GM11168 (cell line): ENCODE data around the gene OPTC.
"Not testable (repeated sequence)": the region's sequence is repeated elsewhere in the genome, so short reads cannot be mapped to it uniquely, and the experiment has no call there.

ENCODE experiments used
- in situ Hi-C: fragments of 300-500 bp; cut with MboI; formaldehyde crosslinking; loops from one replicate; pipeline ENCODE4 v1.12.0; 2022; ENCODE audit warnings: low sequenced_read_pairs; ENCODE audit not compliant: unreplicated experiment

OPTC gene

GRCh38 chr1:203511930-203512329 is 18.0 kb downstream of the OPTC start:
- in situ Hi-C loops, result no loop called here

GRCh38 chr1:203512517-203512847 is 18.5 kb downstream of the OPTC start:
- in situ Hi-C loops, result no loop called here

- in situ Hi-C loops, result no loop called here
Observed at GRCh38 chr1:203512848-203513584, 19.1 kb downstream of the OPTC start.

- in situ Hi-C loops, result no loop called here
Observed at GRCh38 chr1:203513585-203514031, 19.7 kb downstream of the OPTC start.

GRCh38 chr1:203516184-203516583 is 22.2 kb downstream of the OPTC start:
- in situ Hi-C loops, result no loop called here

- in situ Hi-C loops, result no loop called here
Observed at GRCh38 chr1:203516906-203517305, 23.0 kb downstream of the OPTC start.

GRCh38 chr1:203517426-203518110 is 23.6 kb downstream of the OPTC start:
- in situ Hi-C loops, result no loop called here

DNA sequence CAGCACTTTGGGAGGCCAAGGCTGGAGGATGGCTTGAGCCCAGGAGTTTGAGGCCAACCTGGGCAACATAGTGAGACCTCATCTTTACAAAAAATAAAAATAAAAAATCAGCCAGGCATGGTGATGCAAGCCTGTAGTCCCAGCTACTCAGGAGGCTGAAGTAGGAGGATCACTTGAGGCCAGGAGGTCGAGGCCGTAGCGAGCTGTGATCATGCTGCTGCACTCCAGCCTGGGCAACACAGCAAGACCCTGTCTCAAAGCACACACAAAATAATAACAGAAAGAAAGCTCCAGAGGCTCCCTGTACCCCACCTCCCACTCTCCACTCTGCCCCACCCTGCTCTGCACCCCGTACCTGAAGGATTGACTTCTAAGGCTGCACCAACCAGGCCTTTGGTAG is 24.2 kb downstream of the OPTC start:
- in situ Hi-C loops, result not testable (repeated sequence)

DNA sequence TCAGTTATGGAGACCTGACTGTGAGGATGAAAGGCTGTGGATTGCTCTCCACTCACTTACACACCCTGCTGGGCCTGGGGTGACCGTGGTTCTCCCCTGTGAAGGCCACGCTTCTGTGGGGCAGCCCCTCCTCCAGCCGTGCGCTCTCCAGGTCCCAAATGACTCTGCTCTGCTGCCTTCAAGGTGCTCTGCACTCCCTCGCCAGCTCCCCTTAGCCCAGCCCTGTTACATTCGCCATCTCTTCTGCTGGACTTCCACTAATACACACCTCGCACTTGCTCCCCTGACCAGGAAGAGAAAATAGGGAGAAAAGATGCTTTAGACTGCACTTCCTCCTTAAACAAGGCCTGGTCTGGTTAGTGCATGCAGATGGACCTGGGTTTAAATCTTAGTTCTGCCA is 24.6 kb downstream of the OPTC start:
- in situ Hi-C loops, result no loop called here

DNA sequence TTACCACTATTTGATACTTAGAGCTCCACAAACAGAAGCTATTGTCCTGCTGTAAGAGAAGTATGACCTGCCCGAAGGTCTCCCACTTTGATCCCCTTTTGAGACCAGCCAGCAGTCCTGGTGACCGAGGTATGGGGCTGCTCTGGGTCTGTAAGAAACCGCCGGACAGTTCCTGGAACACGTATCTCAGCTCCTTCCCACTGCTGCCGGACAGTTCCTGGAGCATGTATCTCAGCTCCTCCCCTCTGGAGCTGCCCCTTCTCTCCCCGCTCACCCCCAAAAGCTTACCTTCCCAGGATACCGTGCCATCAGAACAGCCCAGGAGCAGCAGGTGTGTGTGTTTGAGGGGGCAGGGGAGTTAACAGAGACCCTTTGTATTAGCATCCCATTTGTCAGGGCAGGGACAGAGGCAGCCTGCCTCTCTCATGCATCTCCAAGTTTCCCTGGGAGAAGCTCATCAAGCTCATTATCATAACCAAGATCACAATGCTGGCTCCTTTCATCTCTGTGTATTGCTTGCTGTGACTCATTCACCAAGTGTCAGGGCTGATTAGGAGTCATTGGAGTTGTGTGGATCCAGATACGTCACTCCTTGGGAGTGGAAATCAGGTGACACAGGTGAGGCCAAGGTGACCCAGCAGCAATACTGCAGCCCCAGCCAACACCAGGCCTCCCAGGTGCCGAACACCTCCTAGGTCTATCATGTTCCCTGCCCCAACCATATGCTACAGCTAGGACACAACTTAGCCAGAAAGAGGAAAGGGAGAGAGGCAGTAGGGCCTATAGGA is 25.3 kb downstream of the OPTC start:
- in situ Hi-C loops, result no loop called here

GRCh38 chr1:203519896-203520295 is 25.9 kb downstream of the OPTC start:
- in situ Hi-C loops, result no loop called here

- in situ Hi-C loops, result no loop called here
Observed at GRCh38 chr1:203520315-203520714, 26.4 kb downstream of the OPTC start.

- in situ Hi-C loops, result no loop called here
Observed at GRCh38 chr1:203521074-203521794, 27.3 kb downstream of the OPTC start.

- in situ Hi-C loops, result no loop called here
Observed at GRCh38 chr1:203521812-203522211, 27.9 kb downstream of the OPTC start.

DNA sequence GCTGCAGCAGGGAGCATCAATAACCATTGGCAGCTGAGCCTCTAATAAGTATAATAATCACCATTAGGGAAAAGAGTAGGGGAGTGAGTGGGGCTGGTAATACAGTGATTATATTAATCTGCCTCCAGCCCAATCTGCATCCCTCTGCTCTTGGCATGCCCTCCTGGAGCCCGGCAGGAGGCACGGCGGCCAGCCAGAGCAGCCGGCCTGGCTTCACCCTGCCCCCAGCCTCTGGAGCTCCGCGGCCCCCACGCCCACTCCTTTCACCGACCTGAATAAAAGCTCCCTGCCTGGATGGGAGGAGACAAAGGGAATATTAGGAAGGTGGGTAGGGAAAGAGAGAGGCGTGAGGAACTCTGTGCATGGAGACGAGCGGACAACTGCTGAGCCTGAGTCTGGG is 28.3 kb downstream of the OPTC start:
- in situ Hi-C loops, result no loop called here

- in situ Hi-C loops, result no loop called here
Observed at GRCh38 chr1:203523667-203524066, 29.7 kb downstream of the OPTC start.

DNA sequence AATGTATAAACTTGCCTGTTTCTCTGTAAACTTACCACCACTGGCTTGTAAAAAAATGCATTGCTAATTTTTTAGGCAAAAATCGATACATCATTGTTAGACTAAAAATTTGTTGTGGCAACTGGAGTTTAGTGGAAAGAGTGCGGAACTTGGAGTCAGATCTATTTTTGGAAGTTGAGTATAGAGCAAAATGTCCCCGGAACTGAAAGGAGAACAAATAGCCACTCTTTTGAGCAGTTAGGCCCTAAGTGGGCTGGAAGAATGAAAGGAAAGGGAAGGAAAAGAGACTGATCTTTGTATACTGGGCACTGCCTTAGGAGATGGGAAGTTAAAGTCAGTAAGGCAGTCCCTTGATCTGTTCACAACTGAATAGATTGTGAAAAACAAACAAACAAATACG is 30.2 kb downstream of the OPTC start:
- in situ Hi-C loops, result no loop called here

- in situ Hi-C loops, result no loop called here
Observed at GRCh38 chr1:203524824-203525223, 30.9 kb downstream of the OPTC start.

GRCh38 chr1:203525685-203526084 is 31.7 kb downstream of the OPTC start:
- in situ Hi-C loops, result no loop called here

GRCh38 chr1:203526130-203526529 is 32.2 kb downstream of the OPTC start:
- in situ Hi-C loops, result no loop called here

DNA sequence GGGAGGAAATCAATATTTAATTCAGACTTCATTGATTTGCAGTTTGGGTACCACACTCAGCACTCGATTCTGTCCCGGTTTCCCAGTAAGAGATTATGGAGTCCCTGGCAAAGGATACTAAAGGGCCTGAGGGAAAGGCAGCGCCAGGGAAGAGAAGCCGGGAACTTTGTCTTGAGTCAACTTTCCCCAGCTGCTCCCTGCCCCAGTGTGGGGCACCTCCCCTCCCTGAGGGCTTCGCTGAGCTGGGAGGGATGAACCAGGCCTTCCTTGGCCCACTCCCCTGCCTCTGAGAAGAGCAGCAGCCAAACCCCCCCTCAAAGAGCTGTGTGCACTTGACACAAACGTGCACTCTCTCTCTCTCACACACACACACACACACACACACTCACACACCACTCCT is 32.6 kb downstream of the OPTC start:
- in situ Hi-C loops, result no loop called here
